Upper lobe of left lung (tissue), 6 donors: ENCODE data around the gene HS3ST3A1. TPM values are rescaled to one million over a fixed set of nuclear protein-coding genes. Genes with fewer than 3 reads are reported as not detected.

Experiments used
- ATAC-seq, 2 donors: fragments of 200-7000 bp; cut with Tn5 transposase; one replicate each; pipeline ENCODE4 v1.9.1; 2022; ENCODE audit warnings: mild to moderate bottlenecking in 2 of 2, moderate library complexity in 2 of 2; ENCODE audit not compliant: low FRiP score in 2 of 2
- DNase-seq, 2 donors: peaks; one replicate each; pipeline ENCODE4 v3.0.0-alpha.2; 2019 to 2020
- H3K27ac ChIP-seq, 4 donors: fragments of 200-600 bp; sonication (generic); one replicate each; pipeline ENCODE4 v1.5.1; 2016 to 2019
- H3K27me3 ChIP-seq, 4 donors: fragments of 200-600 bp; sonication (generic); one replicate each; pipeline ENCODE4 v1.5.1; 2017 to 2019
- H3K36me3 ChIP-seq, 4 donors: fragments of 200-600 bp; sonication (generic); one replicate each; pipeline ENCODE4 v1.5.1; 2016 to 2019
- H3K4me1 ChIP-seq, 4 donors: fragments of 200-600 bp; sonication (generic); one replicate each; pipeline ENCODE4 v1.5.1; 2018 to 2019
- H3K4me3 ChIP-seq, 4 donors: fragments of 200-600 bp; sonication (generic); one replicate each; pipeline ENCODE4 v1.5.1; 2017 to 2019; ENCODE audit warnings: mild to moderate bottlenecking in 2 of 4, moderate library complexity in 1 of 4
- H3K9me3 ChIP-seq, 4 donors: fragments of 200-600 bp; sonication (generic); one replicate each; pipeline ENCODE4 v1.5.1; 2018 to 2019
- EP300 ChIP-seq, 4 donors: sonication (generic); formaldehyde crosslinking; IDR thresholded peaks; one replicate each; pipeline ENCODE4 v1.5.1; 2017; ENCODE audit warnings: antibody characterized with exemption in 4 of 4, control low read depth in 2 of 4
- POLR2A ChIP-seq, 4 donors: fragments of 450-650 bp; IDR thresholded peaks; one replicate each; pipeline ENCODE4 v1.5.1; 2016 to 2017; ENCODE audit warnings: antibody characterized with exemption in 4 of 4, mild to moderate bottlenecking in 2 of 4
- POLR2AphosphoS5 ChIP-seq, 2 donors: sonication (generic); formaldehyde crosslinking; IDR thresholded peaks; one replicate each; pipeline ENCODE4 v1.5.1; 2017; ENCODE audit warnings: antibody characterized with exemption in 2 of 2
- WGBS, 2 donors: methylation state at CpG; one replicate each; pipeline ENCODE4 v1.1.5; 2017 to 2018; 5-methylcytosine and 5-hydroxymethylcytosine counted together
- total RNA-seq, 6 donors: library from RNA; depleted of rRNA in 4 of 6; stranded (reverse); fragments of >200 nt in 4 of 6; gene quantifications; one replicate each; pipeline versions ENCODE4 v1.1.0 to v1.2.1, GENCODE V29; 2016 to 2021
- TF ChIP-seq, protein P1 (sequence below), 6 experiments: fragments of 450-650 bp in 4 of 6; fragments of 200-600 bp in 2 of 6; sonication (generic) in 2 of 6; IDR thresholded peaks; one replicate each; pipeline ENCODE4 v1.5.1; 2016 to 2019; ENCODE audit warnings: antibody characterized with exemption in 6 of 6
- donor health status: DM: no; HTN: no; CAD: no; lungs with moderate emphysema.
- donor health status: DM: no; HTN: yes; CAD: no; lungs with severe emphysema.

HS3ST3A1 gene
- total RNA-seq, 6 donors from 2014 or later: 1.3 to 10.5 (median 2.2) TPM

GRCh38 chr17:13477180-13477611 is 124.5 kb downstream of the HS3ST3A1 start:
- H3K27ac ChIP-seq: no peak overlapping the region
- no peaks in the 10 kb centered on the region for H3K4me1 ChIP-seq
- ATAC-seq (no peak), DNase-seq (no peak)
- no peaks in the 10 kb centered on the region for H3K27me3 ChIP-seq
- no peak for TF ChIP-seq POLR2AphosphoS5 (IDR thresholded peaks at IDR 0.05)
- no peak for TF ChIP-seq POLR2A (IDR thresholded peaks at IDR 0.05)
- TF ChIP-seq, protein P1, sequence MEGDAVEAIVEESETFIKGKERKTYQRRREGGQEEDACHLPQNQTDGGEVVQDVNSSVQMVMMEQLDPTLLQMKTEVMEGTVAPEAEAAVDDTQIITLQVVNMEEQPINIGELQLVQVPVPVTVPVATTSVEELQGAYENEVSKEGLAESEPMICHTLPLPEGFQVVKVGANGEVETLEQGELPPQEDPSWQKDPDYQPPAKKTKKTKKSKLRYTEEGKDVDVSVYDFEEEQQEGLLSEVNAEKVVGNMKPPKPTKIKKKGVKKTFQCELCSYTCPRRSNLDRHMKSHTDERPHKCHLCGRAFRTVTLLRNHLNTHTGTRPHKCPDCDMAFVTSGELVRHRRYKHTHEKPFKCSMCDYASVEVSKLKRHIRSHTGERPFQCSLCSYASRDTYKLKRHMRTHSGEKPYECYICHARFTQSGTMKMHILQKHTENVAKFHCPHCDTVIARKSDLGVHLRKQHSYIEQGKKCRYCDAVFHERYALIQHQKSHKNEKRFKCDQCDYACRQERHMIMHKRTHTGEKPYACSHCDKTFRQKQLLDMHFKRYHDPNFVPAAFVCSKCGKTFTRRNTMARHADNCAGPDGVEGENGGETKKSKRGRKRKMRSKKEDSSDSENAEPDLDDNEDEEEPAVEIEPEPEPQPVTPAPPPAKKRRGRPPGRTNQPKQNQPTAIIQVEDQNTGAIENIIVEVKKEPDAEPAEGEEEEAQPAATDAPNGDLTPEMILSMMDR (IDR thresholded peaks at IDR 0.05): no peak
- no peak for TF ChIP-seq EP300 (IDR thresholded peaks at IDR 0.05)
- H3K4me3 ChIP-seq: no peak overlapping the region
- H3K36me3 ChIP-seq: no peaks in the 10 kb centered on the region
- H3K9me3 ChIP-seq: peaks cover 9 to 14% (median 9%) of the 10 kb centered on the region in 4 donors

DNA sequence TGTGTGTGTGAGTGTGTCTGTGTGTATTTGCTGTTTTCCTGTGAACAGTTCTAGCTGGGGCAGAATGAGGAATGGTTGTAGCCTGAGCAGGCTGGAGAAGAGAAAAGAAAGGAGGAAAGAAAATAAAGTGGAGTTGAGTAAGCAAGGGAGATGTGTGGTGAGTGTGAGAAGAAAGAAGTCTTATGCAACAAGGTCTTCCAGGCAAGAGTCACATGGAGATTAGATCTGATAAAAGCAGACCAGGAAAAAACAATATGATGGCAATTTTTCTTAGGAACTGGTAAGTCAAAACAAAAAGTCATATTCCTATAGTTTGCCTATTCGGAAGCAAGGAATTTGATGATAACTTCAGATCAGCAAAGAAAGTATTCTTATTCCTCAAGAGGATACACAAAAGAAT is 125.0 kb downstream of the HS3ST3A1 start:
- no peaks in the 10 kb centered on the region for H3K36me3 ChIP-seq
- ATAC-seq: no peak
- H3K4me3 ChIP-seq: no peak overlapping the region
- no peaks in the 10 kb centered on the region for H3K4me1 ChIP-seq
- 93 to 96% methylated on average over 1 of the region's 1 CpG for WGBS, 2 donors
- TF ChIP-seq, protein P1 (IDR thresholded peaks at IDR 0.05): no peak
- TF ChIP-seq EP300 (IDR thresholded peaks at IDR 0.05): no peak
- no peak for TF ChIP-seq POLR2A (IDR thresholded peaks at IDR 0.05)
- TF ChIP-seq POLR2AphosphoS5 (IDR thresholded peaks at IDR 0.05): no peak
- DNase-seq: no peak
- H3K27ac ChIP-seq: no peak overlapping the region
- peaks cover 9 to 14% (median 9%) of the 10 kb centered on the region in 4 donors for H3K9me3 ChIP-seq
- no peaks in the 10 kb centered on the region for H3K27me3 ChIP-seq

DNA sequence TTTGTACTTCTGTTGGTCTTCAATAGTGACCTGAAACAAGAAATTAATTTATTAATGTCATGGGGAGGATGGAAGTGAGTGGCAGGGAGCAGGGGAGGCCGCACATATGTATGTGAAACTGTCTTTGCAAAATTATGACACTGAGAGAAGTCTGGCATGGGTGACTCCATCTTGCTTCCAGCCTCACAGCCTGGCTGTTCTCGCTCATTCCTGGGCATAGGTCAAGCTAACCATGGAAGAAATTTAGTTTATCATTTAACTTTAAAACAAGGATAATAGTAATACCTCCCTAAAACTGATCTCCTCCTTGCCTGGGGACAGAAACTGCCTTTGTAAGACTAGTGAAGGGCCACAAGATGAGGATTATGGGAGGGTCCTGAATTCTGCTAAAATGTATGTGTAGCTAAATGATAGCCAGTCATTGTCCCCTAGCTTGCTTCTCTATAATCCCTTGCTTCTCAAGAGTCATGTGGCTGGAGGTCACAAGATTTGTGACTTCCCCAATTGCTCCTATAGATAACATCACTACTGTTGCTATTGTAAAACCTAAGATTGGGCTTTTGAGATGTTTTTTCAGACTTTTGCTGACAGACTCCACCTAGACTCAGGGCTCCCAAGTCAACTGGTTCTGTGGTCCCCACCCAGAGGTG is 126.0 kb downstream of the HS3ST3A1 start:
- 86 to 91% methylated on average over 2 of the region's 2 CpGs for WGBS, 2 donors
- Histone ChIP-seq H3K4me3 (no peak overlapping the region), H3K27me3 (no peaks in the 10 kb centered on the region), H3K4me1 (no peaks in the 10 kb centered on the region), H3K27ac (no peak overlapping the region), H3K9me3 (peaks cover 2 to 6% (median 3%) of the 10 kb centered on the region in 4 donors), H3K36me3 (no peaks in the 10 kb centered on the region)
- TF ChIP-seq EP300 (IDR thresholded peaks at IDR 0.05) (no peak), POLR2A (IDR thresholded peaks at IDR 0.05) (no peak)
- DNase-seq: no peak
- no peak for ATAC-seq

- Histone ChIP-seq H3K4me1 (no peaks in the 10 kb centered on the region), H3K27ac (no peak overlapping the region), H3K9me3 (no peaks in the 10 kb centered on the region), H3K27me3 (no peaks in the 10 kb centered on the region), H3K4me3 (no peak overlapping the region), H3K36me3 (no peaks in the 10 kb centered on the region)
- DNase-seq (no peak), ATAC-seq (no peak)
- TF ChIP-seq POLR2A (IDR thresholded peaks at IDR 0.05) (no peak), EP300 (IDR thresholded peaks at IDR 0.05) (no peak), POLR2AphosphoS5 (IDR thresholded peaks at IDR 0.05) (no peak)
- TF ChIP-seq, protein P1 (IDR thresholded peaks at IDR 0.05): no peak
- WGBS, 2 donors: 67 to 72% methylated on average over 10 of the region's 10 CpGs
Measured at GRCh38 chr17:13474073-13474800, 127.5 kb downstream of the HS3ST3A1 start.

DNA sequence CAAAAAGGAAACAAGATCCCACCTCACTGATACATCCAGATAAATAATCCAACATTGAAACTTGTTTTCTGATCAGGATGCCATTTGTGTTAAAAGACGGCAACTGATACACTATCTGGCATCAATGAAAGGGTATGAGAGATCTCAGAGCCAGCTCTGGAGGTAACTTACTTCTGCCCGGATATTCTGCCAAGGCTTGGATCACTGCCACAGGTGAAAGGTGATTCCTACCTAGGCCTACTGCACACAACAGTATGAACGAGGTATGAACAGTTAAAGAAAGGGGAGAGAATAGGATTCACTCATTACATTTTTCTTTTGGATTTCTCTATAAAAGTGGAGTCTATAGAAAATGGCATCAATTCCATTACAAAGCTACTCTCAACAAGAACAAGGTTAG is 136.1 kb downstream of the HS3ST3A1 start:
- Histone ChIP-seq H3K27ac (no peak overlapping the region), H3K27me3 (no peaks in the 10 kb centered on the region), H3K4me1 (no peaks in the 10 kb centered on the region), H3K36me3 (no peaks in the 10 kb centered on the region), H3K4me3 (no peak overlapping the region), H3K9me3 (no peaks in the 10 kb centered on the region)
- WGBS, 2 donors: 72 to 91% methylated on average over 3 of the region's 3 CpGs
- no peak for TF ChIP-seq POLR2AphosphoS5 (IDR thresholded peaks at IDR 0.05)
- TF ChIP-seq, protein P1 (IDR thresholded peaks at IDR 0.05): no peak
- no peak for TF ChIP-seq EP300 (IDR thresholded peaks at IDR 0.05)
- no peak for TF ChIP-seq POLR2A (IDR thresholded peaks at IDR 0.05)
- no peak for DNase-seq
- no peak for ATAC-seq
